B cell (primary cell): ENCODE data around the gene GPATCH3.
"Not testable (repeated sequence)": the region's sequence is repeated elsewhere in the genome, so short reads cannot be mapped to it uniquely, and the experiment has no call there.

Experiments
- CTCF ChIP-seq: fragments of 200-600 bp; IDR thresholded peaks from one replicate; pipeline ENCODE4 v1.8.0; 2022; ENCODE audit warnings: antibody characterized with exemption, mild to moderate bottlenecking
- EZH2 ChIP-seq: IDR thresholded peaks from 2 replicates; pipeline ENCODE4 v1.6.1; 2012; ENCODE audit warnings: borderline replicate concordance, low read depth, mild to moderate bottlenecking, moderate library complexity, low read length; ENCODE audit not compliant: insufficient read depth, poor library complexity, severe bottlenecking

GRCh38 chr1:26881611-26882010, 18.7 kb downstream of the GPATCH3 start:
- not testable (repeated sequence) for TF ChIP-seq CTCF, EZH2
